NCI-H128 (cell line): ENCODE results near the gene IRX4.
"Not testable (repeated sequence)": the region's sequence is repeated elsewhere in the genome, so short reads cannot be mapped to it uniquely, and the experiment has no call there.

Source experiments
- DNase-seq: peaks from one replicate; lab custom pipeline; 2025; ENCODE audit not compliant: unreplicated experiment; lab: John Stamatoyannopoulos, UW

Gene IRX4

DNA sequence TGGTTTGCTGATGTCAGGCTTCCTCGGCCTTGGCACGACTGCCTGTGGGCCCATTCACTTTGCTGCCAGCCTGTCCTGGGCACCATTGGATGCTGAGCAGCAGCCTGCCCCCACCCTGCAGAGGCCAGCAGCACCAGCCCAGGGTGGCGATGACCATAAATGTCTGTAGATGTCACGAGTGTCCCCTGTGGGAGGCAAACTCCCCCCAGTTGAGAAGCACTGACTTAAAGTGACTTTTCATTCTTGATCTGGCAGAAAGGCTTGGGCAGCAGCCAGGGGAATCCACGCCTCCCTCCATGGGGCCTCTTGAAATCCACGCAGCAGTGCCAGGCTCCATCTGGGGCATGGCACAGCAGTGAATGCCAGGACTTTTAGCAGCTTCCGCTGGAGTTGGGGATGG is 21.8 kb downstream of the IRX4 start:
- DNase-seq = no peak

DNA sequence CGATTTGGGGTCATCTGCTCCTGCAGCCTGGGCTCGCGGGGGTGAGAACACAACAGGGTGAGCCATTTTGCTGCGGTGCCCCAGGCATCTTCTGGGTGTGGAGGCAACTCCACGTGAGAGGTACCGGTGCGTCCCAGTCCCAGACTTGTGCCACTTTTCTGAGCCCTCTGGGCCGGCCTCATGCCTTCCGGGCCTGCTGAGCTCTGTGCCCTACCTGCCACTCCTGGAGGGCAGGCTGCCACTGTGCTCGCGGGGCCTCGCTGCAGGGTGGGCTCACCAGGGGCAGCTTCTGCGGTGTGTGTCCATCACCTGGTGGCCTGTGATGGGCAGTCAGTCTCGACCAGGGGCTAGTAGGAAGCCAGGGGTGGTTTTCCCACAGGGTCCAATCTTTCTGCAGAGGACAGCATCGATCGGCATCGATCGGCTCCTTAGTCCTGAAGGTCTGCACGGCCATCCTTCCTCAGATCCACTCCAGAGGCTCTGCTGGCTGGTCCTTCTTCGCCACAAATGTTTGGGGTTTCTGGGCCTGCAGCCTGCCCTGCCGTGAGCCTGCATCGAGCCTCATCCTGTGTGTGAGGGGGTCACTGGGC is 22.6 kb downstream of the IRX4 start:
- DNase-seq = no peak

DNA sequence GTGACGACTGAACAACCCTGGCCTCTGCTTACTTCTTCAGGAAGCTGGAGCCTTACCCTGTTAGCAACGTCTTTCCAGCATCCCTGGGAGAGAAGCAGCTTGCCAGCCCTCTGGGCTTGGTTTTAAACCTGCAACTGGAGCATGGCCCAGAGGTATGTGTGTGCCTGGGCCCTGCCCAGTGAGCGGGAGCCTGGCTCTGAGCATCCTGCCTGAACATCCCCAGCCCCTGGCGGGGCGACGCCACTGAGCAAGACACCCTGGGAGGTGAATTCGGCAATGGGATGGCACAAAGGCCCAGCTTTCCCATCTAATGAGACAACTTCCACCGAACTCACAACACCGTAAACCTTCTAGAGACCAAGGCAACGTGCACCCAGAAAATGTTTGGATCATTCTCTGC is 23.6 kb downstream of the IRX4 start:
- DNase-seq = no peak

DNA sequence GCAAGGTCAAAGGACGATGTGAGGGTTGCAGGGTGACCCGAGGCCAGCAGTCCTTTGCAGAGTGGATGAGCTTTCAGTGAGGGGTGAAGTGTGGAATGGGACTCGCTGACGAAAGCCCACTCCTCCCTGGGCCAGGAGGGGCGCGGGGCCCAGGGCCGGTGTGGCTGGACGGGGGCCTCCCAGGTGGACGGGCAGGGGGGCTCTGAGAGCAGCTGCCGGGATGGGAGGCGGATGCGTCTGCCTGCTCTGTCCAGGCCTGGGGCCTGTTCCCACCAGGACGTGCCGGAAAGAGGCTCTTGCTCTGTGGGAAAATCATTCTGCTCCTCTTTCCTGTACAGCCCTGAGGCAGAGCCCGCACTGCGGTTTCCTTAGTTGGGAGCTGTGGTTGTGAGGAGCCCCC is 24.3 kb downstream of the IRX4 start:
- DNase-seq = no peak

DNA sequence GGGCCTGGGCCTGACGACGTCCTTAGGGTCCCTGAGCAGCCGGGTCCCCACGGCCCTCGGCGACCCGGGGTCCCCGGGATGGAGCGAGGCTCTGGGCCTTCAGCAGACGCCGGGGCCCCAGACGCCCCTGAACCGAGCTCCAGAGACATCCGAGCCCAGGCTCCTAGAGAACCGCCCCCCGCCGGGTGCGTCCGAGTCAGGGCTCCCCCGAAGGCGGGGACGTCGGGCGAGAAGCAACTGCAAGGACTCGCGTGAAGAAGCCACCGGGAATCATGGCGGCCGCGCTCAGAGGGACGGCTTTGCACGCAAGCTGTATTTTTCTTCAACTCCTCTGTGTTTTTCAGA is 25.5 kb downstream of the IRX4 start:
- DNase-seq = no peak

DNA sequence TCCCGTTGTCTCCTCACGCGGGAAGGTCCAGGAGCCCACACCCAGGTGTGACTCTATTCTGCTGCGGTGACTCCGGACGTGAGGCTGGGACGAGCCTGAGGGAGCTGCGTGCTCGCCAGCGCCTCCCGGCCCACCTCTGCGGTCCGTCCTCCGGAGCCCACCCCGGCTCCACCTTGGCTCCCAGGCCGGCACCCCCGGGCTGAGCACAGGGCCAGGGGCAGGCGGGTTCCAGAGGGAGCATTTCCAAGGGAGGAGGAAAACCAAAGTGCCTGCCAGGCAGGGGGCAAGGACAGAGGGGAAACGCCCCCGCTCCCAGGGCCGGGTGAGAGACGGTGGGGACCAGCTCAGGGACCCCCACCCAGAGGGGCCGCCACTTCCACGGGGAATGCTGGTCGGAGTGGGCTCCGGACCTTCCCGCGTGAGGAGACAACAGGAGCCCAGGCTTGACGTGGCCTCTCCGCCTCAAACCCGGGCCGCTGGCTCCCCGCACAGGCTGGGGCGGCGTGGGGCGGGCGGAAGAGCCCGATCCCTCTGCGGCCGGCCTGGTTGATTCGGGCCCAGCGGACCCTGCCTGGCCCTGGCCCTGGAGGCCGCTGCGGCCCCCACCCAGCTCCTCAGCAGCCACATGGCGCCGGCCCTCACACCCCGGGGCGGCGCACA is 26.0 kb downstream of the IRX4 start:
- no peak for DNase-seq

DNA sequence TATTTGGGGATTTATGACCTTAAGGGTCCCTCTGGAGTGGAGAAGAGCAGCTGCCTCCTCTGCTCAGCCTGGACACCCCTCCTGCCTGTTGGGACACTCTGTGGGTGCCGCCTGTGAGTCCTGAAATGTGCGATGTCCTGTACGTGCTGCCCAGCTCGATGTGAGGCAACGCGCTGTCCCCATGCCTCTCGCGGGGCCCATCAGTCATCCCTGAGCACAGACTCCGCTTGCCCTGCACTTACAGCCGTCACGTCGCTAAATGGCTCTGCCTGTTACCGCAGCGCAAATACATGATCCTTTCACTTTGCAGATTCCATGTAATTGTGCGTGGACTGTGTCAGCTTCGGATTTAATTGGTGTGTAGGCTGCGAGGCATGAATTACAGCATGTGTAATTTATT is 27.1 kb downstream of the IRX4 start:
- no peak for DNase-seq

DNA sequence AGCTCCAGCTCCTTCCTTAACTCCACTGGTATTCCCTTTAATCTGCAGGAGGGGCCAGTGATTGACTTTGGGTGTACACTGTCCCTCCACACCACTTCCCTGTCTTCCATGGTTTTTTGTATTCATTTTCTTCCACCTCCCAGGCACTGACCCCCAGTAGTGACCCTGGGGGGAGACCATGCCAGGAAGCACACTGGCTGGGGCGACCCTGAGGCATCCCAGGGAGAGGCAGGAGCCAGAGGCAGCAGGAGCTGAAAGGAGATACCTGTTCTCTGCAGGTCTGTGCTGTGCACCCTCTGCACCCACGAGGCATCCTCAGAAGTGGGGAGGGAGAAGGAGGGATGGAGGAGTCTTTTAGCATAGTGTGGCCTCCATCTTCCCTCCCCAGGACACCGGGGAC is 27.6 kb downstream of the IRX4 start:
- DNase-seq = no peak

DNA sequence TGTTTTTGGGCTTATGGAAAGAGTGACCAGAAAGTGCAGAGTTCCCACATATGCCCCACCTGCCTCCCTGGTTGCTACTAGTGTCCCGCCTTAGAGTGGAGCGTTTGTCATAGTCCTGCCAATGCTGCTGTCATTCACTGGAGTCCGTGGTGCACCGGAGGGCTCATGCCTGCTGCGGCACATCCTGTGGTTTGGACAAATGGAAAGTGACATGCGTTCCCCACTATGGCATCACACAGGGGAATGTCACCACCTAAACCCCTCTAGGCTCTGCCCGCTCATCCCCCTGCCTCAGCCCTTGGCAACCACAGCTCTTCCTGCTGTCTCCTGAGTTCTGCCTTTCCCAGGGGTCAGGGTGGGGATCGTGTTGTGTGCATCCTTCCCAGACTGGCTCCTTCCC is 29.2 kb downstream of the IRX4 start:
- no peak for DNase-seq

DNA sequence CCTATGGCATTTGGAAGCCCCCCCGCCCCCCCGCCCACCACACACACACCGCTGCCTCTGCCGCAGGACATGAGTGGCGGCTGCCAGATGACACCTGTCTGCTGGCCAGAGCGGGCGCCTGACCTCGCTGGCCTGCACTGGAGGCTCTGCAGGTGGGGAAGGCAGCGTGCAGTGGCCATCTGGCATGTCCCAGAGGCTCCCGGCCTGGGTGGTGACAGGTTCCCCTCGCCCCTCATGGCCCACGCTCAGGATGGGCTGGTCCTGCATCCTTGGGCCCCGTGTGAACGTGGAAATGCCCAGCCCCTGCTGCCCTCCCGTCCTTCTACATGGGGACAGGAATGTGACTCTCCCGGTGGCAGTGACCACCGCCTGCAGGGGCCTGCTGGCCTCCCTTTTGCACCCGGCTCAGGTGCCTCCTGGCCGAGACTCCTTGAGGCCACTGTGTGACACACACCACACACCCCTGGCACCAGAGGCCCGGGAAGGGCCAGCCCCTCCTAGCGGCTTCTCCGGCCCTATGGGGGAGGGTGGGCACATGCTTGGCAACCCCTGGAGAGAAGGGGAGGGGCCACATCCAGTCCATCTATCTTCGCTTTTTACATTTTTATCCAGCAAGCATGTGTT is 30.3 kb downstream of the IRX4 start:
- no peak for DNase-seq

DNA sequence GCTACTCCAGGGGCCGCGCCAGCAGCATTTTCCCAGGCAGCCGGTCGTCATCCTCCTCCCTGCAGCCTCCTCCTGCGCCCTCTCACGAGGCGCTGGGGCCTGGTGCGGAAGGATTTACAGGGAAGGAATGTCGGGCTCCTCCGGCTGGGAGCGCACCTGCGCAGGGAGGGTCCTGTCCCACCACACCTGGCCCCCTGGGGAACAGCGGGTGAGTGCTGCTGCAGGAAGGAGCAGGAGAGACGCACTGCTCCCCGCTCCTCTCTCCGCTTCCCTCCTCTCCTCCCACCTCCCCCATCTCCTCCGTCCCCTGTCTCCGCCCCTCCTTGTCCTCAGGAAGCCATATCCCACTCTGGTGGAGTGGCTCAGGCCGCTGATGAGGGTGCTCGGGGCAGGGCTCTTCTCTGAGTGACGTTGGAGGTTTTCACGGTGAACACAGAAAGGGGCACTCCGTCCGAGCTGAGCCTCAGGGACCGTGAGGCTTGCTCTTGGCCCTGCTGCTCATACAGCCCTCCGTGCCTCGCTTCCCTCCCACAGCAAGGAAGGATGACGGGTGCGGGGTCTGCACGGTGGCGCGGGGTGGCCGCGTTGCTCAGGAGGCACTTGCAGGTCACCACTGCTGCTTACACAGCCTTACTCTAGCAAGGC is 31.3 kb downstream of the IRX4 start:
- no peak for DNase-seq

DNA sequence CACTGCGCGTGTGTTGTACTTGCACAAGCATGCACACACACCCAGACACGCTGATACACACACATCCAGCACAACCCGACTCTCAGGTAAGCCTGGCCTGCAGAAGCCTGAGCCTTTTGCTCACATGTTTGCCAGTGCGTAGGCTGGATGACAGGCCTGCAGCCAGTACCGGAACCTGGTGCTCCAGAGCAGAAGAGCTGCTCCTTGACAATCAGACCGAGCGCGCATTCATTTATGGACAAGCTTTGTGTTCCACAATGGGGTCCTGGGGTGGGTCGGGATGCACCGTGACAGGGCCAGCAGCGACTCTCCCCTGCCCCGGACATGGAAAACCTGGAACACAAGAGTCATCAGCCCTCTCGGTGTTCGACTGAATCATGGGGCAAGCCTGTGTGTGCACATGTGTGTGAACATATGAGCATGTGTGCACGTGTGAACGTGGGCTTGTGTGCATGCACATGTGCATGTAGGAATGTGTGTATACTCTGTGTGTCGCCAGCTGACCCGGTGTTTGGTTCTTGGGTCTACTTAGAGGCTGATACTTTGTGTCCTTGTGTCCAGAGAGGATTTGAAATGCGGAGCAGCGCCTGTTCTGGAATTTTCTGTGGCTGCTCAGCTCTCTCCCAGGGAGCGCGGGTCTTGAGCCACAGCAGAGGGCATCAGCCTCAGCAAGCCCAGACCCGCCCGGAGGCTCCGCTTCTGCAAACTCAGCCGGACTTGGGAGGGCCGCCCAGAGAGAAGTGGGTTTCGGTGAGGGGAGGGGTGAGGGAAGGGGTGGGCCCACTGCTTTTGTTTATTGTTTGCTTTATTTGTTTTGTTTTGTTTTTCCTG is 32.2 kb downstream of the IRX4 start:
- no peak for DNase-seq

DNA sequence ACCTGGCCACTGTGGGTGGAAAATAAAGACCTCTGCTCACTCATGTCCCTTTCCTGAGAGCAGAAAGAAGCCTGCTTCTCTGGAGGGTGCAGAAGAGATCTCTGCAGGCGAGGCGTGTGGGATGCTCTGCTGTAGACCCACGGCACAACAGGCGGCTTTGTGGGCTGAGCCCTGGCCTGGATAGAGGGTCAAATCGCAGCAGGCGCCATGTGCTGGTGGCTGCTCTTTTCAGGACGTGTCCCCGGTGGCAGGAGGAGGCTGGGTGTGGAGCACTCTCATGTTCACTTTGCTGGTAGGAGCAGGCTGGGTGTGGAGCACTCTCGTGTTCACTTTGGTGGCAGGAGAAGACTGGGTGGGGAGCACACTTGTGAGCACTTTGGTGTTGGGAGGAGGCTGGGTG is 35.1 kb downstream of the IRX4 start:
- no peak for DNase-seq

DNA sequence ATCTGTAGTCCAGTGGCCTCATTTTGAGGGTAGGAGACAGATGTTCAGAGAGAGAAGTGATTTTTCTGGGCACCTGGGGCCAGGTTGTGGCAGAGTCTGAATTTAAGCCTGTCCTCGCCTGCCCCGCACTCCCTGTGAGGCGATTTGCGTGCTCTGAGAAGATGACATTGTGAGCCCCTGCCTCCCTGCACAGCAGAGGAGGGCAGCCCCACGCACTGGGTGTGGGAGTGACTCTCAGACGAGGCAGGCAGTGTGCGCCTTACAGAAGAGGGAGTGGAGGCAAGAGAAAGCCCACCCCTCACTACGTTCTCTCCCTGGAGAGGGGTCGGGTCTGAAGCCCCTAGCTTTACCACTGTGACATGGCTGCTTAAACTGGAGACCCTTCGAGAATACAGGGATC is 35.7 kb downstream of the IRX4 start:
- DNase-seq = no peak

DNA sequence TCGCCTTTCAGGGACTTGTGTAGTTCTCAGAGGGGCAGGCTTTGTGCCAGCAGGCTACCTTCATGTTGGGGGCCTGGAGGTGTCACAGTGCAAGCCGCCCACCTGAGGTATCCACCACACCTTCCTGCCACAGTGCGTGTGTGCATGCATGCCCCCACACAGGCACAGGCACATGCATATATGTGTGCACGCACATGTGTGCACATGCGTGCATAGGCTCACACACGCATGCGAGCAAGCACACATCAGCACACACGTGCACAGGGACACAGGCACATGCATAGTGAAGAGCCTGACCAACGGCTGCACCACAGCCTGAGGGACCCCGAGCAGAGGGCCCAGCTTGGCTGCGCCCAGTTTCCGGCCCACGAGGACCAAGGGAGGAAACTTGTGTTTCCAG is 36.1 kb downstream of the IRX4 start:
- DNase-seq = no peak

DNA sequence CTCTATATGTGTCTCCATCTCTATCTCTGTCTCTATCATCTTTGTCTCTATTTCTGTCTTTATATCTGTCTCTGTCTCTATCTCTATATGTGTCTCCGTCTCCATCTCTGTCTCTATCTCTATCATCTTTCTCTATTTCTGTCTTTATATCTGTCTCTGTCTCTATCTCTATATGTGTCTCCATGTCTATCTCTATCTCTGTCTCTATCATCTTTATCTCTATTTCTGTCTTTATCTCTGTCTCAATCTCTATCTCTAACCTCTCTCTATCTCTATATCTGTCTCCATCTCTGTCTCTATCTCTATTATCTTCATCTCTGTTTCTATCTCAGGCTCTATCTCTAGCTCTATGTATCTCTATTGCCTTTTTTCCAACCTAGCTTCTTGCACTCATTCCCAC is 37.0 kb downstream of the IRX4 start:
- DNase-seq = no peak

DNA sequence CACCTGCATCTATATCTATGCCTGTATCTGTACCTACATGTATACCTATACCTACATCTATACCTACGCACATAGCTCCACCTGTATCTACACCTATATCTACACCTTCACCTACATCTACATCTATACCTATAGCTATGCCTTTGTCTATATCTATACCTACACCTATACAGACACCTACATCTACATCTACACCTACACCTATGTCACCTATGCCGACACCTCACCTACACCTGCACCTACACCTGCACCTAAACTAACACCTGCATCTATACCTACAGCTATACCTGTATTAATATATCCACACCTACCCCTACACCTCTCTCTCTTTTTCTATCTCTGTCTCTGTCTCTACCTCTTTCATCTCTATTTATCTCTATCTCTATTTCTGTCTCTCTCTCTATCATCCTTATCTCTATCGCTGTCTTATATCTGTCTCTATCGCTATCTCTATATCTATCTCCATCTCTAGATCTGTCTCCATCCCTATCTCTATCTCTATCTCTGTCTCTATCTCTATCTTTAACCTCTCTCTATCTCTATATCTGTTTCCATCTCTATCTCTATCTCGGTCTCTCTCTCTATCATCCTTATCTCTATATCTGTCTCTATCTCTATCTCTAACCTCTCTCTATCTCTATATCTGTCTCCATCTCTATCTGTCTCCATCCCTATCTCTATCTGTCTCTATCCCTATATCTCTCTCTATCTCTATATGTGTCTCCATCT is 37.9 kb downstream of the IRX4 start:
- DNase-seq = no peak

DNA sequence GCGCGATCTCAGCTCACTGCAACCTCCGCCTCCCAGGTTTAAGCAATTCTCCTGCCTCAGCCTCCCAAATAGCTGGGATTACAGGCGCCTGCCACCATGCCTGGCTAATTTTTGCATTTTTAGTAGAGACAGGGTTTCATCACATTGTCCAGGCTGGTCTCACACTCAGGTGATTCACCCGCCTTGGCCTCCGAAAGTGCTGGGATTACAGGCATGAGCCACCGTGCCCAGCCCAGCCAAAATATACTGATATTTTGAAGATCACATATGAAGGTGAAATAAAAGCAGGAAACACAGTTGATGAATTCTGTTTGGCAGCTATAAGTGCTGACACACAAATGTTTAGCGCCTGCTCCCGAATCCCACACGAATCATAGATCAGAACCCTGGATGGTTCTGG is 39.0 kb downstream of the IRX4 start:
- DNase-seq = not testable (repeated sequence)

DNA sequence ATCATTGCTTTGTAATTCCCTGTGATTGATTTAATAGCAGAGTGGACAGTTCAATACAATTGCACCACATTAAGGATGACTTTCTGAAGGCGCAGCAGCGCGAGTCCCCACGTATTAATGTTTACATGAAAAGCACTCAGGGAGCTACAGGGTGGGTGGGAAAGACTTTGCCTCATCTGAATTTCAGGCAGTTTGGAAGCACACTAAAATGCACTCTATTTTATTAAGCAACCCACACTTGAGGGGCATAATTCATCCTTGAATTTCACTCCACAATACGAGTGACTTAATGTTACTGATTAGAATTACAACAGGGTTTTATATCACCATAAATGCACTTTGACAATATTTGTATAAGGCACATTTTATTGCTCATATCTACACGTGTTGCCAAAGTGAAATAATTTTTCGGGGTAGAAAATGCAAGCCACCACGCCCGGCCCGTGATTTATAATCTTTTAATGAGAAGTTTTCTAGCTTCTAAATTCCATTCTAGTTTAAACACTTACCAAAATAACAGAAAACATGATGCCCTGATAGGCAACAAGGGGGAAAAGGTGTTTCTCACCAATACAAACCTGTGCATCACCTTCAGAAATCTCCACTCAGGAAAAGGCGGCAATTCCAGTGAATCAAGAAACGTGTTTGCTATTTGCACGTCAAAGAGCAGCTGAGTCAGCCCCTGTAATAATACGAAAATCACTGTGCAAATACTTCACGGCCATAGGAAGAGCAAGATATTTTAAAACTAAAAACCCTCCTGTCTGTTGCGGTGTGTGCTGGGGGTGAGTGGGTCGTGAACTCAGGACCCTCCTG is 40.5 kb downstream of the IRX4 start:
- no peak for DNase-seq
